Vagina (tissue), 2 donors: ENCODE data around the gene FAF2. TPM values are rescaled to one million over a fixed set of nuclear protein-coding genes. Genes with fewer than 3 reads are reported as not detected.
"Not testable (repeated sequence)": the region's sequence is repeated elsewhere in the genome, so short reads cannot be mapped to it uniquely, and the experiment has no call there.

ENCODE experiments used
- DNase-seq, 2 donors: peaks; one replicate each; pipeline ENCODE4 v3.0.0-alpha.2; 2017; ENCODE audit errors: extremely low spot score in 2 of 2
- H3K27ac ChIP-seq: fragments of 200-600 bp; sonication (generic); one replicate; pipeline ENCODE4 v1.5.1; 2019
- H3K27me3 ChIP-seq: fragments of 200-600 bp; sonication (generic); one replicate; pipeline ENCODE4 v1.5.1; 2019
- H3K36me3 ChIP-seq, 2 donors: fragments of 200-600 bp; sonication (generic); one replicate each; pipeline ENCODE4 v1.5.1; 2017 to 2019
- H3K4me1 ChIP-seq: fragments of 200-600 bp; sonication (generic); one replicate; pipeline ENCODE4 v1.5.1; 2019
- H3K4me3 ChIP-seq, 2 donors: fragments of 200-600 bp; sonication (generic); 1 replicate in 1 of 2; 2 replicates in 1 of 2; pipeline ENCODE4 v1.5.1; 2016 to 2019
- H3K9me3 ChIP-seq: fragments of 200-600 bp; sonication (generic); one replicate; pipeline ENCODE4 v1.5.1; 2019
- CTCF ChIP-seq, 3 experiments: fragments of 450-650 bp in 2 of 3; fragments of 200-600 bp in 1 of 3; sonication (generic) in 1 of 3; IDR thresholded peaks; one replicate each; pipeline ENCODE4 v1.5.1; 2017 to 2019; ENCODE audit warnings: antibody characterized with exemption in 3 of 3, mild to moderate bottlenecking in 2 of 3, moderate library complexity in 2 of 3
- POLR2A ChIP-seq, 2 donors: fragments of 450-650 bp; IDR thresholded peaks; one replicate each; pipeline ENCODE4 v1.6.1; 2017; ENCODE audit warnings: antibody characterized with exemption in 2 of 2, mild to moderate bottlenecking in 2 of 2, moderate library complexity in 2 of 2
- POLR2AphosphoS5 ChIP-seq, 2 donors: sonication (generic); formaldehyde crosslinking; IDR thresholded peaks; one replicate each; pipeline ENCODE4 v1.9.0; 2017; ENCODE audit warnings: antibody characterized with exemption in 2 of 2, mild to moderate bottlenecking in 2 of 2, low read depth in 1 of 2; ENCODE audit not compliant: insufficient read depth in 1 of 2
- intact Hi-C: fragments of 100-400 bp; cut with DNase I; formaldehyde crosslinking; loops from one replicate; pipeline ENCODE4 v1.15.1; 2023
- total RNA-seq: library from RNA; depleted of rRNA; stranded (reverse); fragments of >200 nt; gene quantifications from one replicate; pipeline ENCODE4 v1.2.3, GENCODE V29; 2016

FAF2 gene
- total RNA-seq, 1 donor from 2014 or later: 25.3 TPM

DNA sequence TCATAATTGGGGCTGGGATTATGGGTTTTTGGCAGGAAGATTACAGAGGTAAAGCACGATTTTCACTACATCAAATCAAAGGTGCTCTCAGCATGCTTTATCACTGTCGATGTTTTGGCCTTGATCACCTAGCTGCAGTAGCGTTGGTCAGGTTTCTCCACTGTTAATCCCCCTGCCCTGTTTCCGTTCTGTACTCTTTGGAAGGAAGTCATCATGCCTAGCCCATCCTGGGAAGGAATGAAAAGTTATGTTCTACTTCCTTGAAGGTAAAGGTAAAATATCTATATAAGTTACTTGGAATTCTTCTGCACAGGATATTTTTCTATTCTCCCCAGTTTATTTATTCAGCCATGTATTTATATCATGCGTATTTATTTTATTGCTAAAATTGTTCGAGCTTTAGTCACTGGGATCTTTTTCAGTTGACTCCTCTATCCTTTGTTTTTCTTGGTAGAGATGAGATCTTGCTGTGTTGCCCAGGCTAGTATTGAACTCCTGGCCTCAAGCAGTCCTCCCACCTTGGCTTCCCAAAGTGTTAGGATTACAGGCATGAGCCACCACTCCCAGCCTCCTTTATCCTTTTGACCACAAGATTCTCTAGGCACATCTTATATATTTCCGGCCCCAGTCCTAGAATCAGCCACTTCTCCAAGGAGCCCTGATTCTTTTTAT is 25.3 kb downstream of the FAF2 start:
- H3K4me3 ChIP-seq: no peak overlapping the region
- intact Hi-C loops: no loop called here
- H3K4me1 ChIP-seq: no peaks in the 10 kb centered on the region
- H3K27ac ChIP-seq: no peak overlapping the region
- peaks cover 0 to 6% of the 10 kb centered on the region in 2 donors for H3K36me3 ChIP-seq
- DNase-seq: no peak
- H3K9me3 ChIP-seq: no peaks in the 10 kb centered on the region
- TF ChIP-seq POLR2AphosphoS5 (IDR thresholded peaks at IDR 0.05; ENCODE audit: insufficient read depth in 1 of 2, low read depth in 1 of 2): no peak
- no peak for TF ChIP-seq POLR2A (IDR thresholded peaks at IDR 0.05)
- TF ChIP-seq CTCF (IDR thresholded peaks at IDR 0.05): no peak
- no peaks in the 10 kb centered on the region for H3K27me3 ChIP-seq

GRCh38 chr5:176474476-176474875 is 26.3 kb downstream of the FAF2 start:
- H3K36me3 ChIP-seq: peaks cover 0 to 6% of the 10 kb centered on the region in 2 donors
- no peak for DNase-seq
- no peaks in the 10 kb centered on the region for H3K27me3 ChIP-seq
- no peaks in the 10 kb centered on the region for H3K9me3 ChIP-seq
- H3K27ac ChIP-seq: no peak overlapping the region
- TF ChIP-seq CTCF (IDR thresholded peaks at IDR 0.05) (no peak), POLR2AphosphoS5 (IDR thresholded peaks at IDR 0.05; ENCODE audit: insufficient read depth in 1 of 2, low read depth in 1 of 2) (no peak), POLR2A (IDR thresholded peaks at IDR 0.05) (no peak)
- H3K4me3 ChIP-seq: no peak overlapping the region
- intact Hi-C loops: no loop called here
- no peaks in the 10 kb centered on the region for H3K4me1 ChIP-seq

DNA sequence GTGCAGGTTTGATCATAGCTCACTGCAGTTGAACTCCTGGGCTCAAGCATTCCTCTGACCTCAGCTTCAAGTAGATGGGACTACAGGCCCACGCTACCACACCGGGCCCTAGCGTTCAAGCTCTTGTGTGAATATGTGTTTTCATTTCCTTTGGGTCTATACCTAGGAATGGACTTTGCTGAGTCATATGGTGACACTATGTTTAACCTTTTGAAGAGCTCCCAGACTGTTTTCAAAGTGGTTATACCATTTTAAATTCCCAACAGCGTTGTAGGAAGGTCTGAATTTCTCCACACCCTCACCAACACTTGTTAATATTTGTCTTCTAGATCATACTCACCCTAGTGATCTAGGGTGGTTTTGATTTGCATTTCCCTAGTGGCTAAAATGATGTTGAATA is 33.5 kb downstream of the FAF2 start:
- no peaks in the 10 kb centered on the region for H3K27me3 ChIP-seq
- peaks cover 0 to 20% of the 10 kb centered on the region in 2 donors for H3K36me3 ChIP-seq
- DNase-seq: no peak
- TF ChIP-seq POLR2AphosphoS5 (IDR thresholded peaks at IDR 0.05; ENCODE audit: insufficient read depth in 1 of 2, low read depth in 1 of 2): no peak
- no peak for TF ChIP-seq CTCF (IDR thresholded peaks at IDR 0.05)
- TF ChIP-seq POLR2A (IDR thresholded peaks at IDR 0.05): no peak
- no peak overlapping the region for H3K27ac ChIP-seq
- H3K9me3 ChIP-seq: no peaks in the 10 kb centered on the region
- no peaks in the 10 kb centered on the region for H3K4me1 ChIP-seq
- H3K4me3 ChIP-seq: no peak overlapping the region
- intact Hi-C loops: no loop called here

DNA sequence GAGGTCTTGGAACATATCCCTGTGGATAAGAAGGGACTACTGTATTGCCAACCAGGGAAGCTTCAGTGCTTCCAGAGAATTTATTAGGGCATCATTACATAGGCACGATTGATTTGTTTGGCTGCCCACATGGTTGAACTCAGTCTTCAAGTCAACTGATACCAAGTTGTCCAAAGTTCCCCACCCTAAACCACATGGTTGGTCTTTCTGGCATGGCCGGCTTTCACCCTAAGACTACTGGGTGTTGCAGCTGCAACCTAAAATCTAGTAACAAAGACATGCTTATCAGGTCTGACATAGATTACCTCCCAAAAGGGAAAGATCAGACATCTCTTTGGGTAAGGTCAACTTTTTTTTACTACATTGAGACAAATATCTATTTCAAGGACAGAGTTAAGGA is 37.0 kb downstream of the FAF2 start:
- H3K27me3 ChIP-seq: no peaks in the 10 kb centered on the region
- intact Hi-C loops: no loop called here
- no peaks in the 10 kb centered on the region for H3K4me1 ChIP-seq
- H3K4me3 ChIP-seq: no peak overlapping the region
- peaks cover 0 to 35% of the 10 kb centered on the region in 2 donors for H3K36me3 ChIP-seq
- no peaks in the 10 kb centered on the region for H3K9me3 ChIP-seq
- DNase-seq: no peak
- no peak for TF ChIP-seq CTCF (IDR thresholded peaks at IDR 0.05)
- TF ChIP-seq POLR2A (IDR thresholded peaks at IDR 0.05): no peak
- TF ChIP-seq POLR2AphosphoS5 (IDR thresholded peaks at IDR 0.05; ENCODE audit: insufficient read depth in 1 of 2, low read depth in 1 of 2): no peak
- H3K27ac ChIP-seq: no peak overlapping the region

GRCh38 chr5:176486189-176486757 is 38.1 kb downstream of the FAF2 start:
- no peaks in the 10 kb centered on the region for H3K4me1 ChIP-seq
- no peak overlapping the region for H3K27ac ChIP-seq
- H3K36me3 ChIP-seq: peaks cover 0 to 42% of the 10 kb centered on the region in 2 donors
- no peak for DNase-seq
- intact Hi-C loops: no loop called here
- TF ChIP-seq POLR2AphosphoS5 (IDR thresholded peaks at IDR 0.05; ENCODE audit: insufficient read depth in 1 of 2, low read depth in 1 of 2): no peak
- no peak for TF ChIP-seq CTCF (IDR thresholded peaks at IDR 0.05)
- TF ChIP-seq POLR2A (IDR thresholded peaks at IDR 0.05): no peak
- no peaks in the 10 kb centered on the region for H3K9me3 ChIP-seq
- H3K27me3 ChIP-seq: no peaks in the 10 kb centered on the region
- no peak overlapping the region for H3K4me3 ChIP-seq

GRCh38 chr5:176487160-176487559 is 39.0 kb downstream of the FAF2 start:
- not testable (repeated sequence) for DNase-seq

More at GRCh38 chr5:176487160-176487559, 39.0 kb downstream of the FAF2 start:
- H3K36me3 ChIP-seq: peaks cover 0 to 48% of the 10 kb centered on the region in 2 donors
- H3K4me3 ChIP-seq, intact Hi-C loops, H3K27me3 ChIP-seq, H3K4me1 ChIP-seq, H3K9me3 ChIP-seq, H3K27ac ChIP-seq: not testable (repeated sequence)
